CD4-positive, CD25-positive, alpha-beta regulatory T cell (primary cell): ENCODE results near the gene SHROOM3. TPM values are rescaled to one million over a fixed set of nuclear protein-coding genes. Genes with fewer than 3 reads are reported as not detected.

Experiments
- ATAC-seq, 2 donors: fragments of 150-1000 bp; cut with Tn5 transposase; one replicate each; pipeline ENCODE4 v1.10.0; 2021; ENCODE audit warnings: low read depth in 2 of 2, moderate number of reproducible peaks in 2 of 2, moderate library complexity in 1 of 2
- DNase-seq, 3 donors: peaks; one replicate each; pipeline versions ENCODE4 v3.0.0 to v3.0.0-alpha.2; 2012 to 2022; ENCODE audit warnings: mixed read lengths in 1 of 3
- H3K27ac ChIP-seq: one replicate; pipeline ENCODE4 v1.7.0; 2013; ENCODE audit warnings: mild to moderate bottlenecking, low read length; ENCODE audit not compliant: insufficient read depth, poor library complexity, severe bottlenecking
- H3K27me3 ChIP-seq: one replicate; pipeline ENCODE4 v1.7.0; 2013; ENCODE audit warnings: low read length; ENCODE audit not compliant: control insufficient read depth, insufficient read depth
- H3K36me3 ChIP-seq: one replicate; pipeline ENCODE4 v1.7.0; 2013; ENCODE audit warnings: mild to moderate bottlenecking, low read length, moderate library complexity; ENCODE audit not compliant: control insufficient read depth, insufficient read depth
- H3K4me1 ChIP-seq: 2 replicates; pipeline ENCODE4 v1.7.0; 2013; ENCODE audit warnings: mild to moderate bottlenecking, low read length; ENCODE audit not compliant: insufficient read depth, control insufficient read depth, poor library complexity, severe bottlenecking
- H3K4me3 ChIP-seq: one replicate; pipeline ENCODE4 v1.7.0; 2013; ENCODE audit warnings: low read depth, mild to moderate bottlenecking, low read length, moderate library complexity
- H3K9me3 ChIP-seq, 2 experiments: 1 replicate in 1 of 2; 2 replicates in 1 of 2; pipeline ENCODE4 v1.7.0; 2013; ENCODE audit warnings: low read length in 2 of 2, mild to moderate bottlenecking in 1 of 2, moderate library complexity in 1 of 2; ENCODE audit not compliant: control insufficient read depth in 2 of 2
- H3K27ac Mint-ChIP-seq, 3 donors: one replicate each; pipeline ENCODE4 v1.8.0; 2020 to 2022; ENCODE audit warnings: mild to moderate bottlenecking in 3 of 3, mixed read lengths in 3 of 3, moderate library complexity in 2 of 3
- H3K27me3 Mint-ChIP-seq: one replicate; pipeline ENCODE4 v1.8.0; 2022; ENCODE audit warnings: mild to moderate bottlenecking, mixed read lengths
- H3K36me3 Mint-ChIP-seq: one replicate; pipeline ENCODE4 v1.8.0; 2020; ENCODE audit warnings: mixed read lengths
- H3K4me1 Mint-ChIP-seq, 4 donors: one replicate each; pipeline ENCODE4 v1.8.0; 2020 to 2022; ENCODE audit warnings: mixed read lengths in 4 of 4, mild to moderate bottlenecking in 1 of 4
- H3K4me3 Mint-ChIP-seq, 4 donors: one replicate each; pipeline ENCODE4 v1.8.0; 2020 to 2022; ENCODE audit warnings: mild to moderate bottlenecking in 4 of 4, mixed read lengths in 4 of 4, moderate library complexity in 3 of 4
- H3K9me3 Mint-ChIP-seq, 7 donors: one replicate each; pipeline ENCODE4 v1.8.0; 2020 to 2022; ENCODE audit warnings: mixed read lengths in 7 of 7, mild to moderate bottlenecking in 3 of 7, moderate library complexity in 2 of 7
- polyA plus RNA-seq, 4 donors: library from polyadenylated mRNA; unstranded; fragments of 300-500 nt; fragmentation: Illumina TruSeq; gene quantifications; one replicate each; pipeline ENCODE4 v1.2.3, GENCODE V29; 2021
- total RNA-seq: library from RNA; stranded (reverse); gene quantifications from one replicate; pipeline ENCODE4 v1.2.3, GENCODE V29; 2022

The SHROOM3 gene
- total and polyA plus RNA-seq, 5 donors from 2014 or later = not detected

GRCh38 chr4:76799718-76800117, 364.7 kb downstream of the SHROOM3 start:
- Histone ChIP-seq H3K36me3 (no peaks in the 10 kb centered on the region), H3K4me3 (no peak overlapping the region), H3K4me1 (no peaks in the 10 kb centered on the region), H3K9me3 (no peaks in the 10 kb centered on the region), H3K27ac (no peak overlapping the region), H3K27me3 (peaks cover 3% of the 10 kb centered on the region)
- H3K27ac Mint-ChIP-seq = no peak overlapping the region
- DNase-seq (no peak), ATAC-seq (no peak)
- peaks cover 28% of the 10 kb centered on the region for H3K27me3 Mint-ChIP-seq
- peaks cover 0 to 6% (median 0%) of the 10 kb centered on the region in 7 donors for H3K9me3 Mint-ChIP-seq
- H3K4me1 Mint-ChIP-seq = peaks cover 0 to 2% (median 0%) of the 10 kb centered on the region in 4 donors
- H3K4me3 Mint-ChIP-seq = no peak overlapping the region
- H3K36me3 Mint-ChIP-seq = no peaks in the 10 kb centered on the region

GRCh38 chr4:76800902-76801301, 365.9 kb downstream of the SHROOM3 start:
- Mint-ChIP-seq H3K9me3 (peaks cover 0 to 6% (median 0%) of the 10 kb centered on the region in 7 donors), H3K27ac (no peak overlapping the region), H3K36me3 (no peaks in the 10 kb centered on the region), H3K4me3 (no peak overlapping the region), H3K4me1 (peaks cover 0 to 2% (median 0%) of the 10 kb centered on the region in 4 donors), H3K27me3 (peaks cover 26% of the 10 kb centered on the region)
- Histone ChIP-seq H3K4me3 (no peak overlapping the region), H3K27me3 (peaks cover 3% of the 10 kb centered on the region), H3K36me3 (no peaks in the 10 kb centered on the region), H3K4me1 (no peaks in the 10 kb centered on the region), H3K9me3 (no peaks in the 10 kb centered on the region), H3K27ac (no peak overlapping the region)
- DNase-seq (no peak), ATAC-seq (no peak)

GRCh38 chr4:76801621-76802235, 366.7 kb downstream of the SHROOM3 start:
- H3K27me3 Mint-ChIP-seq = peaks cover 20% of the 10 kb centered on the region
- H3K4me1 ChIP-seq = no peaks in the 10 kb centered on the region

GRCh38 chr4:76802236-76803021, 367.4 kb downstream of the SHROOM3 start:
- H3K27me3 Mint-ChIP-seq = peaks cover 20% of the 10 kb centered on the region
- no peaks in the 10 kb centered on the region for H3K9me3 ChIP-seq
- no peak for ATAC-seq
- DNase-seq = no peak
- peaks cover 0 to 10% (median 8%) of the 10 kb centered on the region in 7 donors for H3K9me3 Mint-ChIP-seq
- no peaks in the 10 kb centered on the region for H3K4me1 ChIP-seq
- H3K4me3 Mint-ChIP-seq = no peak overlapping the region
- peaks cover 3% of the 10 kb centered on the region for H3K27me3 ChIP-seq
- H3K27ac Mint-ChIP-seq = no peak overlapping the region
- peaks cover 0 to 2% (median 0%) of the 10 kb centered on the region in 4 donors for H3K4me1 Mint-ChIP-seq
- no peaks in the 10 kb centered on the region for H3K36me3 ChIP-seq
- H3K27ac ChIP-seq = no peak overlapping the region
- no peak overlapping the region for H3K4me3 ChIP-seq
- no peaks in the 10 kb centered on the region for H3K36me3 Mint-ChIP-seq

More at GRCh38 chr4:76801621-76802235, 366.7 kb downstream of the SHROOM3 start:
- DNase-seq (no peak), ATAC-seq (no peak)
- Mint-ChIP-seq H3K27ac (no peak overlapping the region), H3K9me3 (peaks cover 0 to 8% (median 6%) of the 10 kb centered on the region in 7 donors), H3K4me1 (peaks cover 0 to 2% (median 0%) of the 10 kb centered on the region in 4 donors), H3K4me3 (no peak overlapping the region), H3K36me3 (no peaks in the 10 kb centered on the region)
- no peak overlapping the region for H3K27ac ChIP-seq
- no peaks in the 10 kb centered on the region for H3K9me3 ChIP-seq
- H3K4me3 ChIP-seq = no peak overlapping the region
- peaks cover 3% of the 10 kb centered on the region for H3K27me3 ChIP-seq
- H3K36me3 ChIP-seq = no peaks in the 10 kb centered on the region

GRCh38 chr4:76803522-76803921, 368.5 kb downstream of the SHROOM3 start:
- Histone ChIP-seq H3K27me3 (peaks cover 3% of the 10 kb centered on the region), H3K4me1 (no peaks in the 10 kb centered on the region), H3K36me3 (no peaks in the 10 kb centered on the region), H3K9me3 (peaks cover 0 to 5% of the 10 kb centered on the region in 2 experiments), H3K27ac (no peak overlapping the region), H3K4me3 (no peak overlapping the region)
- Mint-ChIP-seq H3K4me1 (peaks cover 0 to 2% (median 0%) of the 10 kb centered on the region in 4 donors), H3K9me3 (peaks cover 0 to 18% (median 5%) of the 10 kb centered on the region in 7 donors), H3K27ac (no peak overlapping the region), H3K4me3 (no peak overlapping the region), H3K27me3 (peaks cover 16% of the 10 kb centered on the region), H3K36me3 (no peaks in the 10 kb centered on the region)
- no peak for DNase-seq
- no peak for ATAC-seq

DNA sequence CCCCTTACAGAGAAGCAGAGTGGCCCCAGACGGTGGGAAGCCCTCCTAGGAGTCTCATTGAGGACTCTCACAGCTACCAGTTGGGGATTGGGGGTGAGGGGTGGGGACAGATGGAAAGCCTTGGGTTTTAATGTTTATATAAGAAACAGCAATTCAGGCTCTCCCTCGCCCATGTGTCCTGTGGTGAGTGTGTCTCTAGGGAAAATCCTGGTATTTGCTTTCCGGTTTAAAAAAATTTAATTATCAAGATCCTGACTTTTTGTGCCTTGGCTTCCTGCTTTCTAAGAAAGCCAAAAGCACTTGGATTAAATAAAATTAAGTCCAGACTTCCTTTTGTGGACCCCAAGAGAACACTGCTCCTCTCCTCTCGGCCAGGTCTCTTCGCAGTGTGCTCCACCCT, 369.1 kb downstream of the SHROOM3 start:
- ATAC-seq (no peak), DNase-seq (no peak)
- Mint-ChIP-seq H3K36me3 (no peaks in the 10 kb centered on the region), H3K4me3 (no peak overlapping the region), H3K27ac (no peak overlapping the region), H3K9me3 (peaks cover 2 to 23% (median 6%) of the 10 kb centered on the region in 7 donors), H3K27me3 (peaks cover 16% of the 10 kb centered on the region), H3K4me1 (peaks cover 0 to 2% (median 0%) of the 10 kb centered on the region in 4 donors)
- H3K36me3 ChIP-seq = no peaks in the 10 kb centered on the region
- H3K4me3 ChIP-seq = no peak overlapping the region
- peaks cover 2% of the 10 kb centered on the region for H3K27me3 ChIP-seq
- H3K4me1 ChIP-seq = no peaks in the 10 kb centered on the region
- H3K9me3 ChIP-seq = peaks cover 0 to 5% of the 10 kb centered on the region in 2 experiments
- no peak overlapping the region for H3K27ac ChIP-seq

DNA sequence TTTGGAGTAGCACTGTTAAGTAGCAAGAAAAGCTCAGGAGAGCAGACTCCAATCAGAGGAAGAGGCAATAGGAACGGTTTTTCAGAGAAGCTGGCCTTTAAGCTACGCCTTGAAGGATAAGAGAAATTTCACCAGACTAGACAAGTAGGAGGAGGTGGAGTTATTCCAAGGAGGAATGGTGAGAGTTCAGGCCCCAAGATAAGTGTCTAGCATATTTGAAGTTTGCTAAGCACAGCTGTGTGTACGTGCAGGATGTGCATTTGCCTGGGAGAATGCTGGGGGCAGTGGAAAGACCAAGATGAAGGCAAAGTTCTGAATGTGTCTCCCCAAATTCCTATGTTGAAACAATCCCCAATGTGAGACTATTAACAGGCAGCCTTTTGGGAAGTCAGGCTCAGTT, 371.3 kb downstream of the SHROOM3 start:
- no peak for DNase-seq
- Histone ChIP-seq H3K4me1 (no peaks in the 10 kb centered on the region), H3K9me3 (peaks cover 0 to 5% of the 10 kb centered on the region in 2 experiments), H3K4me3 (no peak overlapping the region), H3K36me3 (no peaks in the 10 kb centered on the region), H3K27me3 (no peaks in the 10 kb centered on the region), H3K27ac (no peak overlapping the region)
- H3K27ac Mint-ChIP-seq = no peak overlapping the region
- H3K4me1 Mint-ChIP-seq = no peaks in the 10 kb centered on the region
- H3K9me3 Mint-ChIP-seq = peaks cover 2 to 23% (median 6%) of the 10 kb centered on the region in 7 donors
- no peak overlapping the region for H3K4me3 Mint-ChIP-seq
- no peak for ATAC-seq
- no peaks in the 10 kb centered on the region for H3K36me3 Mint-ChIP-seq
- peaks cover 16% of the 10 kb centered on the region for H3K27me3 Mint-ChIP-seq
